Measurements from ENCODE around the gene SRSF6.
"Not testable (repeated sequence)": the region's sequence is repeated elsewhere in the genome, so short reads cannot be mapped to it uniquely, and the experiment has no call there.

Gene SRSF6

DNA sequence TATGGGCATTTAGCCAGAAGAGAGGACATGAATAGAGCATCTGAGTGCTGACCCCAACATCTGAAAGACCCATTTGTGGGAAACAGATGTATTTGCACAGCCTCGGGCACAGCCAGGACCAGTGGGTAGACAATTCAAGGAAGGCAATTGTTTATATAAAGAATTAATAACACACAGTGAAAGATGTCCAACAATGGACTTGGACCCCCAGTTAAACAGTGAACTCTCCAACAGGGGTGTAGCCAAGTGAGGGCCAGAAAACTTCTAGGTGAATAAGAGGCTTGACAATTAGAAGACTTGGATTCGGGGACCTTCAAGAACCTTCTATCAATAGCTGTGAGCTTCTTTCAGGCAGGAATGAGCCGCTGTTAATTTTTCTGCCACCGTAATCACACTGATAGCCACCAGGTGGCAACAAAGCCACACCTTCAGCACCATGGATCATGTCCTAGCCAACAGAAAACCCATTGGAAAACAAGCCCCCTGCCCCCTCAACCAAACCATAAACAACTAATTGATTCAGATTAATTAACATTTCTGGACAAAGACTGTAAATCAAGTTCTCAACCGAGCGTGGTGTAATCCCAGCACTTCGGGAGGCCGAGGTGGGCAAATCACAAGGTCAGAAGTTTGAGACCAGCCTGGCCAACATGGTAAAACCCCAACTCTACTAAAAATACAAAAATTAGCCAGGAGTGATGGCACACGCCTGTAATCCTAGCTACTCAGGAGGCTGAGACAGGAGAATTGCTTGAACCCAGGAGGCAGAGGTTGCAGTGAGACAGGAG, 8.8 kb upstream of the SRSF6 start:
- peak; percentile 32 to 60 for DNase-seq

DNA sequence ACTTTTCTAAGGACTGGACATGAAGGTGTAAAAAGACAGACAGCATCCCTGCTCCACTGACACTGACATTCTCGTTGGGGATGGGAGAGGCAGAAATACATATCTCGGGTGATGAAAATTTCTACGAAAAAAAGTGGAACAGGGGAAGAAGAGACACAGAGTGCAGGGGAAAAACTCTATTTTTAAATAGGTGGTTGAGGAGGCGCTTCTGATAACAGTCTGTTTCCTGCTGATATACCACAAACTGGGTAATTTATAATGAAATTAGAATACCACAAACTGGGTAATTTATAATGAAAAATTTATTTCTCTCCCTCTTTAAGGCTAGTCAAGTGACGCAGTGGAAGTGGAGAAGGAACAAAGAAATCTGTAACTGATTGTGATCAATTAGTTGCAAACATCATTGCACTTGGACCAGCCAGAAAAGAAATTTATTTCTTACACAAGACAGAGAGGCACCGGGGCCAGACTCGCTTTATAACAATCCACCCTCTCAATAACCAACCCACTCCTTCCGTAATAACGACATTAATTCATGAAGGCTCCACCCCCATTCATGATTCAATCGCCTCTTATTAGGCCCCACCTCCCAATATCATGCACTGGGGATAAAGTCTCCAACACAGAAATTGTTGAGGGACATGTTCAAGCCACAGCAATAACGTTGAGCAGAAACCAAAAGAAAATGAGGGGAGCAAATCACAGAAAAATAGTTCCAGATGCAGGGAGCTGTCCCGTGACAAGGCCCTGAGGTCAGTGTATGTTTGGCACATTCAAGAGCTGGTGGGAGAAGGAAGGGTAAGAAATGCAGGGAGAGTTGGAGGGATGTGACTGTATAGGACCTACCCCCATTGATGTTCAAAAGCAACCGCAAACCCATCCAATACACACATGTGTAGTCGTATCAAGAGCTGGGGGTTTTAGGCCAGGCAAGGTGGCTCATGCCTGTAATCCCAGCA, 6.6 kb upstream of the SRSF6 start:
- no peak for DNase-seq

DNA sequence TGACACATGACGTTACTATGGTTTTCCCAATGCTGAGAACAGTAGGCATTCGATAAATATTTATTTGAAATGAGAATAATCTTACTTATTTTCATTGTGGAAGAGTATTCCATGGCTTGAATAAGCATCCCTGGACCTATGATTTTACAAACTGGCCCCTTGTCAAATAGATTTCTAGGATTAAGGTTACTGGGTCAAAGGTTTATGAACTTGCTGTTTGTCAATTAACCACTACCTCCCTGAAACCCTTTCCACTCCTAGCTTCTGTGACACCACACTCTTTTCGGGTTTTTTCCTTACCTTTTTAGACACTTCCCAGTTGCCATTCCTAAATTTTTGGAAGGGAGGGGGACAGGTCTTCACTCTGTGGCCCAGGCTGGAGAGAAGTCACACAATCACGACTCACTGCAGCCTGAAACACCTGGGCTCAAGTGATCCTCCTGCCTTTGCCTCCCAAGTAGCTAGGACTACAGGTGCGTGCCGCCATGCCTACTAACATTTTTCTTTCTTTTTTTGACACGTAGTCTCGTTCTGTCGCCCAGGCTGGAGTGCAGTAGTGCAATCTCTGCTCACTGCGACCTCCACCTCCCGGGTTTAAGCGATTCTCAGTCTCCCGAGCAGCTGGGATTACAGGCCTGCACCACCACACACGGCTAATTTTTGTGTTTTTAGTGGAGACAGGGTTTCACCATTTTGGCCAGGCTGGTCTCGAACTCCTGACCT, 5.1 kb upstream of the SRSF6 start:
- no peak for DNase-seq

- not testable (repeated sequence) for DNase-seq
Measured at GRCh38 chr20:43456252-43456651, 1.4 kb upstream of the SRSF6 start.

DNA sequence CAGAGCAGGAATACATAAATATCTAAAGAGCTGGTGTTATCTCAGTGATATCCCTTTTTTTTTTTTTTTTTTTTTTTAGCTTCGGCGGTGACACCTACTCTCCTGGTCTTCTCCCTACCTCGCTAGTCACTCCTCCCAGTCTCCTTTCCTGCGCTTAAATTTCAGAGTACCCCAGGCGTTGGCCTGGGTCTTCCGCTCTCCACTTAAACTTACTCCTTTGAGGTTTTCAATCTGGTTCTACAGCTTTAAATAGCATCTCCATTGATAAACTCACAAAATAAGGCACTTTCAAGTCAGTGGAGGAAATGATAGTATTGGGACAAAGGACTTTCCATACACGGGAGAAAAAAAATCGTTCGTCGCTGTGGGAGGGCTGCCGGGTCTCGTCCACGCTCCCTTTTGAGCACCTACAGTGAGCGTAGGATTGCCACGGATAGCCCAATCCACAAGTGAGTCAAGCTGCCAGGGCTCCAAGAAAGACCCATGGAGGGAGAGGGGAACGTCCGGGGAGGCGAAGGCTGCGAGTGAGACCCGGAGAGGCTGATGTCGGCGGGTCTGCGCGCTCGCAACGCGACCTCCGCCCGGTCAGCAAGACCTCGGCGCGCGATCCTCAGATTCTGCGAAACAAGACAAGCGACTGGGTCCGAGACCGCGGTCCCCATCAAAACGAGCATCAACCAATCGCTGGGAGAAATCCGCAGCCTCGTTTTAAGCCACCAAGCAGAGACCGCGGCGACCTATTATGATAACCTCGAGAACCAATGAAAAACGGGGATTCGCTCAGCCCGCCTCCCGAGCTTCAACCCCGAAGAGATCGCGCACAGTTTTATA, 672 bp upstream of the SRSF6 start:
- DNase-seq, result peak; percentile 88 to 93

- DNase-seq, result no peak
Measured at GRCh38 chr20:43458422-43458924, 777 bp downstream of the SRSF6 start.

DNA sequence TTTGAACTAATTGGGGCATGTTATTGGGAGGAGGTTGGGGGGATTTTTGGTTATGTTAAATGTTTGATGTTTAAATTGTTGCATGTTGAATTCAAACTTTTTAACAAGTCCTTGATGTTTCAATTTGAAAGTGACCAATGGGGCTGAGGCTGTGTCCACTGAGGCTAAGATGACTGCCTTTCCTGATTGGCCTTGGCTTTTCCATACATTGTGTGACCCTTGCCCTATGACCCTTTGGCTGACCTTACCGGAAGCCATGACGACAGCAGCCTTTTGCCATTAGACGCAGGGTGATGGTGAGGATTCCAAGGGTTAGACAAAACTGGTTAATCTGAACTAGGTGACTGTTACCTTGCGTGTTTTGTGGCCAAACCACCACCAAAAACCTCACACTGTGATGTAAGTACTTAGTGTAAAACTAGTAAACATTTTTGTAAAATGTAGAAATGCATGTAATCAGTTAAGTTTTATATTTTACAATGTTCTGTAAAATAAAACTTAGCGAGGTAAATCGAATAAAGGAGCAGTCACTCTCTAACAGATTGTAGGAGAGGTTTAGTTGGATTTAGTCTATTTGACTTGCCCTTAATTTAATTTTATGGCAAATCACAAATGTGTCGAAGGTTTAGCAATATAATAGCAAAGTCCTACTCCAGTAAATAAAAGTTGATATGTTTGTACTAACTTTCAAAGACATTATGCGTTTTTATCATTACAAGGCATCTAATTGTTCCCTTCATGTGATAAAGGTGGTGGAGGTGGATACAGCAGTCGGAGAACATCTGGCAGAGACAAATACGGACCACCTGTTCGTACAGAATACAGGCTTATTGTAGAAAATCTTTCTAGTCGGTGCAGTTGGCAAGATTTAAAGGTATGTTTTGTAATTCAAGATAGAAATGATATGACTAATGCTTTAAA, 1.6 kb downstream of the SRSF6 start:
- no peak for DNase-seq

GRCh38 chr20:43460172-43460829, 2.6 kb downstream of the SRSF6 start:
- no peak for DNase-seq

- no peak for DNase-seq
Measured at GRCh38 chr20:43460830-43461200, 3.1 kb downstream of the SRSF6 start.

DNA sequence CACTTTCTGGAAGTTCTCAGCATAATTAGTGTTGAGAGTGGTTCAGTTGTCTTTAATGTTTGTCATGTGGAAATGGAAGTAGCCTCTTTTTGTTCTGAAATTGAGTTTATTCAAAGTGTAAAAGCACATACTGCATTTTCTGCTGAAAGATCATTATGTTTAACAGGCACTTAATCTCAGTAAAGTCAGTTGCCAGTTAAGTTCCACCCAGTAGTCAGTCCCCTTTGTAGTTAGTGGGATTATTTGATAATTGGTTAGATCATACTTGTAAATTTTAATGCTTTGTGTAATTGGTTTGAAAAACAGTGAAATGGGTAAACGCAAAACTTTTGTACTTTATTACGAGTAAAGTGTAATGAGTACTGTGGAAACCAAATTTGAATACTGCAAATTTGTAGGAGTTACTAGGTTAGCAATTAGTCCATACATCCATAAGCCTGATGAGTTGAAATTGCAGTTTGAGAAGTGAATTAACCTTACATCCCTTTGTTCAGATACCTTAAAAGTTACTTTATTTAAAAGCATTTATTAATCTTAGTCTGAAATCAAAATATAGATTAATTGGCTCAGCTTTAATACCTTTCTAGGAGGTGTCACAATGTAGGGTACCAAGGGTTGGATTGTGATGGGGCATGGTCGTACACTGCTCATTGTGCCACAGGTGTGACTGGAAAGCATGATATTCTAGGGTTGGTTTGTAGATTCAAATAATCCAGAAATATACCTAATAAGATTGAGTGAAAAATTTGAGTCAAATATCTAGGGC, 4.4 kb downstream of the SRSF6 start:
- DNase-seq, result no peak

DNA sequence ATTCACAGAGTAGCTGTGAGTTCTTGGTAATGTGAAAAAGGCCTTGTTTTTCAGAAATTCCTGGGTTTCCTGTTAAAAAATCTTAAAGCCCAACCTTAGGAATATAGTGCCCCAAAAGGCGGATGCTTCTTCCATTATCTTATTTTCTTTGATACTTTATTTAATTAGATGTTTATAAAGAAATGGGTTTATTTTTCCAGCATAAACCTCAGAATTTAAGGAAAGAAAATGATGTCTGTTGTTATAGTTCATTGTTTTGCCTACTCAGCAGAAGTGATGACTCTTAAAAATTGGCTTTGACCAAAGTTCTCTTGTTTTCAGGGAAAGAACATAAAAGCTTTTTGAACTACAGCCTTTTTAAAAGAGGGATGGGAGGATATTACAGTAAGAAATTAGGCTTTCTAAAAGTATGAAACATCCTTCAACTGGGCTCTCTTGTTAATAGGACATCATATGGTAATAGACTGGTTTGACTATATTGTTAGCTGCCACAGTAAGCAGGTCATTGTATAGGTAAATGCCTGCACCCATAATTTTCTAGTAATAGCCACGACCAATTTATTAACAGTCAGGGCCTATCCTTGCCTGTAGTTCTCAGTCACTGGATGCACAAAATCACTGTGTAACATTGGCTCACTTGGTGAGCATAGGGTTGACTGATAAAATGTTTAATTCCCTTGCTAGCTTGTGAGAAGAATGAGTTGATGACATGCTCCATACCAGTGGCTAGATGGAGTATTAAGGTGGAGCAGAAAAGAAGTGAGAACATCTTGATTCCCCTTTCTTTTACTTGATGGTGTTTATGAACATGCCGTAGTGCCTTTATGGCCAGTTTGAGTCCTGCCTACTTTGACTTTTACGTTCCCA, 5.2 kb downstream of the SRSF6 start:
- no peak for DNase-seq

DNA sequence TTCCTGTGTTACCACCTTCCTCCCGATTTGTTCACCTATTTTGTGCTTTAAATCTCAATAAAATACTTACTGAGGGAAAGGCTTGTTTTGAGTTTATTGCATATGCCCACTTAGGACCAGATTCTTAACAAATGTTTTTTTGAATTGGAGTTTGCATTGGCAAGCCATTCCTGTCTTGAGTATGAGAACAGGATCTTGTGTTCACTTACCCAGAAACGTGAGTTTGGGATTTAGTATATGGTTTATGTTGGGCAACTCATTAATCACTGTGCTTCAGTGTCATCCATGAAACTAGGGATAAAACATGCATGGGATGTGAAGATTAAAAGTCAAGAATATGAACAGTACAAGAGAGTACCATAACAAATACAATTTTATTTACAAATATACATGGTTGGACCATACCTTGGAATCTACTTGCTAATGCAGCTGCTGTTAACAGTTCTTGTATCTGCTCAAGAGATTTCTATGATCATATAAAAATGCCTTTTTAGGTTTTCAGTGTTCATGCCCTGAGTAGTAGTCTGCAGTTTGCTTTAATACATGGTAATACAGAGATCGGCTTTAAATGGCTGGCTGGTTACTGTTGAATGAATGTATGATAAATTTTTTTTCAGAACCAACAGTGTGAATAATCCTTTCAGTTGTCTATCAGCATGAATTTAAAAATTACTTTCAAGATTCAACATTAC, 6.0 kb downstream of the SRSF6 start:
- DNase-seq, result no peak

- DNase-seq, result no peak
Measured at GRCh38 chr20:43464219-43464790, 6.6 kb downstream of the SRSF6 start.

- no peak for DNase-seq
Measured at GRCh38 chr20:43465625-43465943, 7.9 kb downstream of the SRSF6 start.

DNA sequence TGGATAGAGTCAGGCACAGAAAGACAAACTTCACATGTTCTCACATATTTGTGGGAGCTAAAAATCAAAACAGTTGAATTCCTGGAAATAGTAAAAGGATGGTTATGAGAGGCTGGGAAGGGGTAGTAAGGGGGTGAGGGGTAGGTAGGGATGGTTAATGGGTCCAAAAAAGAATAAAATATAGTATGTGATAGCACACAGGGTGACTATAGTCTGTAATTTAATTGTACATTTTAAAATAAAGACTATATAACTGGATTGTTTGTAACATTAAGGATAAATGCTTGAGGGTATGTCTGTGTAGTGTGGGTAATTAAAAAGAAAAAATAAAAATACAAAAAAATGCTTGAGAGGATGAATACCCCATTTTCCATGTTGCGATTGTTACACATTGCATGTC, 9.9 kb downstream of the SRSF6 start:
- no peak for DNase-seq

DNA sequence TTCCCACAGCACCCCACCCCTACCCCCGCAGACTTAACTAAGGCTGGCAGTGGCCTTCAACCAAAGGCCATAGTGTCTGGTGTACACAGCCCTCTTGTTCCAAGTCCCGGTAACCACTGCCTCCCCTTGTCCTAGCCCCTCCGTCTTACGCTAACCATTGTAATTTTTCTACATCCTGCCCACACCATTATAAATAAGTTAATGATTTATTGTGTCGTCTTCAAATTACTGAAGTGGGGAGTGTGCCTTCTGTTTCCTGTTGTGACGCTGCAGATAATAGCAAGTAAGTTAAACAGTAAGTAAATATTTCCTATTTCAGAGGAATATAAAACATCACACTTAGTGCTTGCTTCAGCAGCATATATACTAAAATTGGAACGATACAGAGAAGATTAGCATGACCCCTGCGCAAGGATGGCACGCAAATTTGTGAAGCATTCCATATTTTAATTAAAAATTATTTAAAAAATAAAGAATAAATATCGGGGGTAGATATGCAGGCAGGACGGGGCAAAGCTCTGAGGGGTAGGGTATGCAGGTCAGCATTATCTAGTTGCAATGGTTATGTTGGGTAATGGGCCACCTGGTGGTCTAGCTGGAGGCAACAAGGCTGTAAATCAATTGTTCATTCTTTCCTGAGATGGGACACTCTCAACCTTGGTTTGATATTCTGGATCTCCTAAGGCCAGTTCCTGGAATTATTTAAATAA, 15.1 kb downstream of the SRSF6 start:
- DNase-seq, result no peak

DNA sequence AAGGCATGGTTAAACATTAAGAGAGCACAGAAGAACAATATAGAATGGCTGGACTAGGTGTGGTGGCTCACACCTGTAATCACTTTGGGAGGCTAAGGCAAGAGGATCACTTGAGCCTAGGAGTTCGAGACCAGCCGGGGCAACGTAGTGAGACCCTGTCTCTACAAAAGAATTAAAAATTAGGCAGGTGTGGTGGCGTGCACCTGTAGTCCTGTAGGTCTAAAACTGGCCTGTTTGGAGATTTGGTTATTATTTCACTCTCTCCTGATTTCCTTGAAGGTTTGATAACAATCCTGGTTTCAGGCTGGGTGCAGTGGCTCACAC, 15.6 kb downstream of the SRSF6 start:
- DNase-seq, result no peak
